Measurements from ENCODE around the gene EXD3. TPM values are rescaled to one million over a fixed set of nuclear protein-coding genes. Genes with fewer than 3 reads are reported as not detected.

EXD3 gene
- total and polyA plus RNA-seq, 2 donors from 2014 or later = 18.9 to 44.5 TPM

GRCh38 chr9:137428311-137428630, 5.3 kb upstream of the EXD3 start:
- FAIRE-seq (no peak), DNase-seq (no peak)
- Histone ChIP-seq H3K27ac (ENCODE audit: low read depth in 2 of 2, low read length in 2 of 2) (no peak overlapping the region), H3K27me3 (ENCODE audit: control insufficient read depth, insufficient read depth, low read length) (no peaks in the 10 kb centered on the region), H3K4me3 (ENCODE audit: low read length in 3 of 3) (no peak overlapping the region), H3K4me1 (ENCODE audit: control insufficient read depth in 2 of 3, insufficient read depth in 2 of 3, low read depth in 1 of 3, low read length in 3 of 3) (peaks cover 0 to 5% (median 0%) of the 10 kb centered on the region in 3 donors), H3K9me3 (ENCODE audit: control insufficient read depth in 2 of 3, insufficient read depth in 1 of 3, low read length in 3 of 3) (no peaks in the 10 kb centered on the region), H3K9ac (ENCODE audit: low read length in 3 of 3) (no peak overlapping the region), H3K36me3 (ENCODE audit: control insufficient read depth in 2 of 3, insufficient read depth in 3 of 3, low read length in 3 of 3) (no peaks in the 10 kb centered on the region)
- no peak for TF ChIP-seq CTCF (IDR thresholded peaks at IDR 0.05; ENCODE audit: borderline replicate concordance, extremely low read depth, insufficient read depth)
- intact Hi-C loops (cut with DNase I) = no loop called here

- Histone ChIP-seq H3K27ac (ENCODE audit: low read depth in 2 of 2, low read length in 2 of 2) (no peak overlapping the region), H3K4me3 (ENCODE audit: low read length in 3 of 3) (no peak overlapping the region), H3K4me1 (ENCODE audit: control insufficient read depth in 2 of 3, insufficient read depth in 2 of 3, low read depth in 1 of 3, low read length in 3 of 3) (peaks cover 0 to 5% (median 0%) of the 10 kb centered on the region in 3 donors), H3K36me3 (ENCODE audit: control insufficient read depth in 2 of 3, insufficient read depth in 3 of 3, low read length in 3 of 3) (no peaks in the 10 kb centered on the region), H3K9ac (ENCODE audit: low read length in 3 of 3) (no peak overlapping the region), H3K27me3 (ENCODE audit: control insufficient read depth, insufficient read depth, low read length) (no peaks in the 10 kb centered on the region), H3K9me3 (ENCODE audit: control insufficient read depth in 2 of 3, insufficient read depth in 1 of 3, low read length in 3 of 3) (no peaks in the 10 kb centered on the region)
- no peak for TF ChIP-seq CTCF (IDR thresholded peaks at IDR 0.05; ENCODE audit: borderline replicate concordance, extremely low read depth, insufficient read depth)
- intact Hi-C loops (cut with DNase I) = no loop called here
- FAIRE-seq (no peak), DNase-seq (peak in 1 of 5 donors; percentile 73)
Measured at GRCh38 chr9:137427454-137428310, 4.7 kb upstream of the EXD3 start.

- H3K36me3 ChIP-seq (ENCODE audit: control insufficient read depth in 2 of 3, insufficient read depth in 3 of 3, low read length in 3 of 3) = no peaks in the 10 kb centered on the region
- intact Hi-C loops (cut with DNase I) = no loop called here
- no peaks in the 10 kb centered on the region for H3K27me3 ChIP-seq (ENCODE audit: control insufficient read depth, insufficient read depth, low read length)
- TF ChIP-seq CTCF (IDR thresholded peaks at IDR 0.05; ENCODE audit: borderline replicate concordance, extremely low read depth, insufficient read depth) = no peak
- no peak for FAIRE-seq
- H3K9me3 ChIP-seq (ENCODE audit: control insufficient read depth in 2 of 3, insufficient read depth in 1 of 3, low read length in 3 of 3) = no peaks in the 10 kb centered on the region
- no peak overlapping the region for H3K9ac ChIP-seq (ENCODE audit: low read length in 3 of 3)
- no peak overlapping the region for H3K27ac ChIP-seq (ENCODE audit: low read depth in 2 of 2, low read length in 2 of 2)
- peaks cover 0 to 11% (median 4%) of the 10 kb centered on the region in 3 donors for H3K4me1 ChIP-seq (ENCODE audit: control insufficient read depth in 2 of 3, insufficient read depth in 2 of 3, low read depth in 1 of 3, low read length in 3 of 3)
- no peak overlapping the region for H3K4me3 ChIP-seq (ENCODE audit: low read length in 3 of 3)
- peak in 1 of 5 donors; percentile 68 for DNase-seq
Measured at GRCh38 chr9:137426018-137426681, 3.2 kb upstream of the EXD3 start.
